ENCODE data around the gene EFR3B. TPM values are rescaled to one million over a fixed set of nuclear protein-coding genes. Genes with fewer than 3 reads are reported as not detected.

EFR3B gene
- total and polyA plus RNA-seq, 10 of the 15 experiments (the other 5 are each of a cell fraction or from before 2014, with no cell fraction given): 0.12 to 3.9 (median 1.8) TPM

GRCh38 chr2:25104736-25105135 is 62.9 kb downstream of the EFR3B start:
- Histone ChIP-seq H3K4me3 (no peak overlapping the region), H2AFZ (ENCODE audit: control insufficient read depth, low read depth, low read length) (no peak overlapping the region), H3K9ac (ENCODE audit: control insufficient read depth, insufficient read depth, low read length) (no peak overlapping the region), H3K27ac (ENCODE audit: control insufficient read depth, insufficient read depth) (no peak overlapping the region), H3K9me3 (replicated peaks; ENCODE audit: control insufficient read depth, insufficient read depth, low read length) (peaks cover 2% of the 10 kb centered on the region; the same call in 1 of the 3 replicates), H3K79me2 (ENCODE audit: control insufficient read depth, insufficient read depth, low read length) (no peaks in the 10 kb centered on the region), H3K27me3 (replicated peaks in 1 of 2; ENCODE audit: control insufficient read depth in 2 of 2, insufficient read depth in 2 of 2, low read length in 1 of 2) (no peaks in the 10 kb centered on the region), H4K20me1 (ENCODE audit: control insufficient read depth, insufficient read depth) (no peaks in the 10 kb centered on the region), H3K4me1 (ENCODE audit: control insufficient read depth, insufficient read depth, low read length) (no peaks in the 10 kb centered on the region), H3K4me2 (ENCODE audit: control insufficient read depth, insufficient read depth) (no peak overlapping the region), H3K36me3 (ENCODE audit: control insufficient read depth in 2 of 2, insufficient read depth in 2 of 2, low read length in 1 of 2) (no peaks in the 10 kb centered on the region)
- ChIA-PET POLR2A (no interaction called here), SMC1A (ENCODE audit: uncharacterized antibody, unreplicated experiment) (interaction anchor here (0.5 to 1.4 kb wide), 5 partner anchors 10 to 478 kb away, joined by 3 to 5 read pairs (median 3); no protein-coding TSS in a partner anchor), RAD21 (ENCODE audit: unreplicated experiment) (interaction anchor here (1.0 to 1.2 kb wide), 2 partner anchors 24 to 128 kb away, joined by 3 to 4 read pairs; no protein-coding TSS in a partner anchor), CTCF (interaction anchor here (1.4 to 2.0 kb wide), 2 partner anchors 24 to 129 kb away, joined by 4 to 9 read pairs; no protein-coding TSS in a partner anchor)
- no peak for TF ChIP-seq SMAD5 (IDR thresholded peaks at IDR 0.05; ENCODE audit: low read depth)
- TF ChIP-seq BACH1 (IDR thresholded peaks at IDR 0.05; ENCODE audit: borderline replicate concordance): no peak
- no peak for TF ChIP-seq HCFC1 (IDR thresholded peaks at IDR 0.05; ENCODE audit: low read length)
- TF ChIP-seq SPI1 (IDR thresholded peaks at IDR 0.05; ENCODE audit: borderline replicate concordance, insufficient read depth, low read depth, low read length): no peak
- TF ChIP-seq ZNF592 (IDR thresholded peaks at IDR 0.05): no peak
- DNase-seq (ENCODE audit: low read depth, low spot score) (no peak), FAIRE-seq (no peak), ATAC-seq (no peak)
- in situ Hi-C loops (cut with MboI): no loop called here
- intact Hi-C loops (cut with micrococcal nuclease; ENCODE audit: unreplicated experiment): no loop called here
- no TSS peak for BruUV-seq (replicated peaks)
- WGBS (ENCODE audit: insufficient coverage, insufficient replicate concordance, low lambda C conversion rate, missing lambda C conversion rate): 83% methylated on average over 5 of the region's 5 CpGs
